ENCODE results near the gene IMMP2L.
"Not testable (repeated sequence)": the region's sequence is repeated elsewhere in the genome, so short reads cannot be mapped to it uniquely, and the experiment has no call there.

Gene IMMP2L

DNA sequence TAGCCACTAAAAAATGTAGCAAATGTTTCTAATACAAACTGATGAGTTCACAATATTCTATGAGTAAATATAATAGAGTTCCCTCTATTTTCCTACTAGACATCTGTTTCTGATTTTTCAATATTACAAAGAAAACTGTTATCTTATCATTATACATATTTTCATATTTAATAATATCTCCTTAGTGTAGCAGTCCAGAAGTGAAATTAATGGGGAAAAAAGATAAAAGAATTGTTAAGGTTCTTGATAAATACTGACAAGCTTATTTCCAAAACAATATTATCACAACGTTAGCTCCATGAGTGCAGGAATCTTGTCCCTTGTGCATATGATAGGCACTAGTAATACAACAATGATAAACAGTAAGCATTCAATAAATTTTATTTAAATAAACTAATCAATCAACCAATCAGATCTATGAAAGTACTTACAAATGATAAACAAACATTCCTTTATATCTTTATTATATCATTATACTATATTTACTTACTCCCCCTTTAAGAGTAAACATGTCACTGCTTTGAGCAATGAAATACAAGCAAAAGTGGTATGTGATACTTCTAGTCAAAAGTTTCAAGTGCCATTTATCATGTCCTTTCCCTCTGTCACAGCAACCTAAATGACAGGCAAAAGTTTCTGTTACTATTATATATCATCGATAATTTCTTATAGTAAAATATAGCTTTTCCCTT is 103.1 kb downstream of the IMMP2L start:
- DNase-seq, result no peak

GRCh38 chr7:111450705-111451104 is 111.6 kb downstream of the IMMP2L start:
- DNase-seq, result not testable (repeated sequence)

- not testable (repeated sequence) for DNase-seq
These were observed 114.8 kb downstream of the IMMP2L start for GRCh38 chr7:111447502-111447901.

DNA sequence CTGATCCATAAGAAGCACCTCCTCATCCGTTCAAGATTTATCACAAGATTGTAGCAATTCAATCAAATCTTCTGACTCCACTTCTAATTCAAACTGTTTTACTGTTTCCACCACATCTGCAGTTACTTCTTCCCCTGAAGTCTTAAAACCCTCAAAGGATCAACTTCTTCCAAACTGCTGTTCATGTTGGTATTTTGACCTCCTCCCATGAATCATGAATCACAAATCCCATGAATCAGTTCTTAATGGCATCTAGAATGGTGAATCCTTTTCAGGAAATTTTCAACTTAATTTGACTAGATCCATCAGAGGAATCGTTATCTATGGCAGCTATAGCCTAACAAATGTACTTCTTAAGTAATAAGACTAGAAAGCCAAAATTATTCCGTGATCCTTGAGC is 122.3 kb downstream of the IMMP2L start:
- DNase-seq, result no peak

DNA sequence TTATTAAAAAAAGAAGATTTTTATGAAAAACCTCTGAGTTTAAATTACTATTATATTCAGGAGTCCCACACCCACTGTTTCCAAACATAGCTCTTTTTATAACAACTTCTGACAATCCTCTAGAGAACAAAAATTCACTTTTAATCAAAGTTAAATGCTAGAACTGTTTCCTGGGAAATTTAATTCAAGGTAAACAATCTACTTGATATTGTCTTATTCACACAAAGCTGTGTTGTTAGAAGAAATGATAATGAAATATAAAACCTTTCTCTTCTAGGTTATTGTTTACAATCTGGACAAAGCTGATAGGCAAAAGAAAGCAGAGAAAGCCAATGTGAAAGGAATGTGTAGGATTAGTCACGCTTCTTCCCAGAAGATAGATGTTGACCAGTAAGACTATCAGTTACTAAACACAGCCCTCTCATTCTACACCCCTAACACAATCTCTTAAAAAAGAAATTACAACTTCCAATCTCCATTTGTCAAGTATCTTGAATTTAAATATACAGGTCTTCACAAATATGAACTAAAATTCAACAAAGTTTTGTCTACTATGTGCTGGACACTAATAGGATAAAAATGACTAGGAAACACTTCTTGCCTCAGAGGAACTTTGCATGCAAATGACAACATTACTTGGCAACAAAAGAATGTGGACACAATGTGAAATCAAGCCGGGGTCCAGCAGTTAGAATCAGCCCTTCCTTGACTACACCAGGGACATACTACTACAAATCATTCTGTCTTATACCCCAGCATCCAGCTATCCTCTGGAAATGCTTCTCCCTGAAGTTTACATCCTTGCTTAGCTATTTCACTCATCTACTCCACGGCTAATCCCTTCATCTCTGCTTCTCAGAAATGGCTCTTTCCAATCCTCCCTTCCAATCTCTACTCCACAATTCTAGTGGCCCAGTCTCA is 123.7 kb downstream of the IMMP2L start:
- no peak for DNase-seq

- no peak for DNase-seq
These were observed 124.6 kb downstream of the IMMP2L start for GRCh38 chr7:111437736-111438135.

- no peak for DNase-seq
These were observed 125.7 kb downstream of the IMMP2L start for GRCh38 chr7:111436608-111437007.

DNA sequence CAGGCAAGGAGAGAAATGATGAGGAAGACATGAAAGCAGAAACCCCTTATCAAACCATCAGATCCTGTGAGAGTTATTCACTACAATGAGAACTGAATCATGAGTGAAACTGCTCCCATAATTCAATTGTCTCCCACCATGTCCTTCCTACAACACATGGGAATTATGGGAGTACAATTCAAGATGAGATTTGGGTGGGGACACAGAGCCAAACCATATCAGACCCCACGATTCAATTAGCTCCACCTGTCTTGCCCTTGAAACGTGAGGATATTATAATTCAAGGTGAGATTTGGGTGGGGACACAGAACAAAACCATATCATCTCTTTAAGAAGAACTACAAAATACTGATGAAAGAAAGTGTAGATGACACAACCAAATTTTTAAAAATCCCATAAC is 128.9 kb downstream of the IMMP2L start:
- no peak for DNase-seq

- DNase-seq, result no peak
These were observed 132.5 kb downstream of the IMMP2L start for GRCh38 chr7:111429781-111430180.

DNA sequence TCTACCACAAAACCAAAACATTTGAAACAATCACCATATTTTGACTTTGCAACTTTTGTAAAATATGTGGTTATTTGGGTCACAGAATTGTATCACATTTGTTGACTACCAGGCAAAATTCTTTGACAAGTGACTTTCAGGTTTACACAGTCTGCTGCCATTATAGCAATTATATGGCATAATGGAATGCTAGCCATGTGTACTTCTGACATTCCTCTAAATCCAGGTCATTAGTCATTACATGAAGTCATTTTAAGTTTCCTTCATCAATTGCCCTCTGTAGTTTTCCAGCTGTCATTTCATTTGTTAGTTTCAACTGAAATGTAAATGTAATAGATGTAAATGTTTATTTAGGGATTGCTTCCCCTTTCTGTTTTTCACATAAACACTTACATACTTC is 137.5 kb downstream of the IMMP2L start:
- DNase-seq, result no peak

- no peak for DNase-seq
These were observed 147.9 kb downstream of the IMMP2L start for GRCh38 chr7:111414374-111414773.

DNA sequence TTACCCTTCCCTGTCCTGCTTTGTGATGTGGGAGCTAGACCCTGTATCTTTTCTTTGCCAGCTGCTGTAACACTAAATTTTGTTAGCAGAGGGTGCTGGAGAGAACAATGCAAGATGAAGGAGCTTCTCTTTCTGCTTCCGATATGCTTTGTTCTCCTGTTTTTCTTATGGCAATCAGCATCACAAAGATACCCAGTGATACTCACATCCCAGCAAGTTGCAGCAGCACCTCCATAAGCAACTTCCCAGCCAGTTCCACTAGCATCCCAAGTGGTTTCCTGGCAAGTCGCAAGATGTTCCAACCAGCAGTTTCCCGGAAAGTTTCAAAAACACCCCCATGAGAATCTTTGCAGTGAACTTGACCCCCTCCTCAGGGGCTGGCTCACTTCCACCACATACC is 148.6 kb downstream of the IMMP2L start:
- no peak for DNase-seq

GRCh38 chr7:111410899-111411298 is 151.4 kb downstream of the IMMP2L start:
- DNase-seq, result no peak

DNA sequence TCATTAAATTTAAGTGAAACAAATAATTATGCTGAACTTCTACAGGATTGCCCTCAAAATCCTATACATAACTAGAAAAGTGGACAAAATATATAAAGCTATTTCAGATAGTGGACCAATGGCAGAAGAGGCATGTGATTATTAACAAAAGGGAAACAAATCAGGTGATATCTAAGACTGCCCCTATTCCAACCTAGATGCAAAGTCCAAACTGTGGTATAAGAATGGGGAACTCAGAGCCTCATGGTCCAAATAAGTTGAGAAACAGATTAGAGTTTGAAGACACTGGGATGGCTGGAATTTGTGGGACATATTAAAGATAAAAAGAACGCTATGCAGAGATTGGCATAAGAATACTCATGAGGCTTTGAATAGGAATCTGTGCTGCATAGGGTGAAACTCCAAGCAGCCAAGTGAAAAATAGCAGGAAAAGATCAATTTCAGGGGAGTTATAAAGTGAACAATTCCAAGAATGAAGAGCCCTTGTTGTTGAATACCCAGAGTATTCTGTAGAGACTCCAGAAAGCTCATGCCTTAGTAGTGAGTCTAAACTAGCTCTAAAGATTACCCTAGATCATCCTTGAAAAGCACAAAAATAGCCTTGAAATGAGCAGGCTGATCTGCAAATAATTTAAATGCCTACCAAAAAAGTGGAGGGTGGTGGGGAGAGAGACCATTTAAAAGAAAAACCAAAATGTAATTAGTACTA is 152.4 kb downstream of the IMMP2L start:
- DNase-seq, result no peak

GRCh38 chr7:111408724-111409123 is 153.6 kb downstream of the IMMP2L start:
- DNase-seq, result no peak

DNA sequence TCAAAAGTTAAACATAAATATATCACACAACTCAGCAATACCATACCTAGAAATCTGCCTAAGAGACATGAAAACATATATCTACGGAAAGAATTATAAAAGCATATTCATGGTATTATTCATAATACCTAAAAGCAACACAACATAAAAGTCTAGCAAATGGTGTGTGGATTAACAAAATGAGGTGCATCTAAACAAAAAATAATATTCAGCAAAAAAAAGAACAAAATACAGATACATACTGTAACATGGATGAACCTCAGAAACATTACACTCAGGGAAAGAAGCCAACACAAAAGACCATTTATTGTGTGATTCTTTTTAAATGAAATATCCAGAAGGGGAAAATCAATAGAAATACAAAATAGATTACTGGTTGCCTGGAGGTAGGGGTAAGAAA is 155.0 kb downstream of the IMMP2L start:
- no peak for DNase-seq

DNA sequence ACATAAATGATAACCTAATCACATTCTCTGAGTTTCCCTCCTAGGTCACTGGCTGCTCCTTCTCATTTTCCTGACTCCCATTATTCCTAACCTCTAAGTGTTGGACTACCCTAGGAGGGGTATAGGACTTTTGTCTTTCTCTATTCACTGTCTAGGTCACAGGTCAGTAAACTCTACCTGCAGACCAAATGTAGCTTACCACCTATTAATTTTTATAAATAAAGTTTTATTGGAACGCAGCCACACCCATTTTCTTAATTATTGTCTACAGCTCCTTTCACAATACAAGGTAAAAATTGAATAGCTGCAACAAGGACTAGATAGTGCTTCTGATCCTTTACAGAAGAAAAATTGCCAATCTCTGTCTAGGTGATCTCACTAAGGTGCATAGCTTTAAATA is 156.7 kb downstream of the IMMP2L start:
- DNase-seq, result no peak

- no peak for DNase-seq
These were observed 160.8 kb downstream of the IMMP2L start for GRCh38 chr7:111401516-111401915.

- no peak for DNase-seq
These were observed 162.2 kb downstream of the IMMP2L start for GRCh38 chr7:111400088-111400487.

DNA sequence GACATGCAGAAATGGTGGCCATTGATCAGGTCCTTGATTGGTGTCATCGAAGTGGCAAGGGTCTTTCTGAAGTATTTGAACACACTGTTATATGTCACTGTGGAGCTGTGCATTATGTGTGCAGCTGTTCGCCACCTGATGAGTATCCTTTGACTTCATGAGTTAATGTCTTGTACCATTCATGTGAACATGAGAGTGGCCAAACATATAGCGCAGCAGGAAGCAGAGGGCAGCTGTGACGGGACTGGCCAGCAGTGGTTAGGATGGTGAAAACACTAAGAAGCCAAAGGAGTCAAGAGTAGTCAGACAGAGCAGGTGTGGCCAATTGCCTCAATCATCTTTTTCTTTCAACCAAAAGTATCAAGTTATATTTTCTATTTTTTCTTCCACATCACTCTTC is 167.4 kb downstream of the IMMP2L start:
- no peak for DNase-seq

- DNase-seq, result no peak
These were observed 169.1 kb downstream of the IMMP2L start for GRCh38 chr7:111393011-111393754.

DNA sequence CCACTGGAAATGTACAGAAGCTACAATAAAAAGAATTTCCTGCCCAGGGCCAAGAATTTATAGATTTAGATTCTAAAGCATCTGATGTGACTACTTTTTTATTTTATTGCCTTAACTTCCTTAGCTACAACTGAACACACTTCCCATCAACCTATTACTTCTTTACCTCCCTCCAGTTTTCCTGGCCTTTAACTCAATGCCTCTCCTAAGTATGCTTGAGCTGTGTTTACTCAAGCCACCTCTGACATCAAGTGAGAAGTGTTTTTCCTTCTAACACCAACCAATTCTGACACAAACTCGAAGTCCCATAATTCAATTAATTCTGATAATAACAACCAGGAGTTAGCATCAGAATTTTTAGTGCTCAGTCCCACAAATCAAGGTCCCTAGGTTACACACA is 170.0 kb downstream of the IMMP2L start:
- no peak for DNase-seq

- no peak for DNase-seq
These were observed 172.3 kb downstream of the IMMP2L start for GRCh38 chr7:111390000-111390399.

Data from hippocampal formation (tissue), 2 donors.